ENCODE data around the gene ARPIN.

The ARPIN gene

DNA sequence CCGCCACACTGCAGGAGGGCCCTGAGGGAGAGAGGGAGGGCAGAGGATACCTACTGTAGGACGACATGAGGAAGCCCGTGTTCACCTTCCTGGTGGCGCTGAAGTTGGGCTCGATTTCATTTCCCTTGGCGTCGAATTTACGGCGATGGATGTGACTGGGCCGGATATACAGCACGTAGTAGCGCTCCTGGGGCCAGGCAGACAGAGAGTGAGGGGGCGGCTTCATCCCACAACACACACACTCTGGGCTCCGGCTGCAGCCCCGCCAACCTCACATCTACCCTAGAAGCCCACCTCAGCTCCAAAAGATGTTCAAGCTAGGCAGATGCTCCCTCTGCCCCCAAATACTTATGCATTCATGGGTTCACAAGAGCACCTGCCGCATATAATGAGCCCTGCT is 4.5 kb downstream of the ARPIN start:
- H3K4me3 ChIP-seq (replicated peaks; ENCODE audit: low read depth, low read length), result no peak overlapping the region
- no peak for DNase-seq (ENCODE audit: low read depth)
- TF ChIP-seq, protein P1, sequence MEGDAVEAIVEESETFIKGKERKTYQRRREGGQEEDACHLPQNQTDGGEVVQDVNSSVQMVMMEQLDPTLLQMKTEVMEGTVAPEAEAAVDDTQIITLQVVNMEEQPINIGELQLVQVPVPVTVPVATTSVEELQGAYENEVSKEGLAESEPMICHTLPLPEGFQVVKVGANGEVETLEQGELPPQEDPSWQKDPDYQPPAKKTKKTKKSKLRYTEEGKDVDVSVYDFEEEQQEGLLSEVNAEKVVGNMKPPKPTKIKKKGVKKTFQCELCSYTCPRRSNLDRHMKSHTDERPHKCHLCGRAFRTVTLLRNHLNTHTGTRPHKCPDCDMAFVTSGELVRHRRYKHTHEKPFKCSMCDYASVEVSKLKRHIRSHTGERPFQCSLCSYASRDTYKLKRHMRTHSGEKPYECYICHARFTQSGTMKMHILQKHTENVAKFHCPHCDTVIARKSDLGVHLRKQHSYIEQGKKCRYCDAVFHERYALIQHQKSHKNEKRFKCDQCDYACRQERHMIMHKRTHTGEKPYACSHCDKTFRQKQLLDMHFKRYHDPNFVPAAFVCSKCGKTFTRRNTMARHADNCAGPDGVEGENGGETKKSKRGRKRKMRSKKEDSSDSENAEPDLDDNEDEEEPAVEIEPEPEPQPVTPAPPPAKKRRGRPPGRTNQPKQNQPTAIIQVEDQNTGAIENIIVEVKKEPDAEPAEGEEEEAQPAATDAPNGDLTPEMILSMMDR (IDR thresholded peaks at IDR 0.05; ENCODE audit: low read length, missing control alignments), result no peak

DNA sequence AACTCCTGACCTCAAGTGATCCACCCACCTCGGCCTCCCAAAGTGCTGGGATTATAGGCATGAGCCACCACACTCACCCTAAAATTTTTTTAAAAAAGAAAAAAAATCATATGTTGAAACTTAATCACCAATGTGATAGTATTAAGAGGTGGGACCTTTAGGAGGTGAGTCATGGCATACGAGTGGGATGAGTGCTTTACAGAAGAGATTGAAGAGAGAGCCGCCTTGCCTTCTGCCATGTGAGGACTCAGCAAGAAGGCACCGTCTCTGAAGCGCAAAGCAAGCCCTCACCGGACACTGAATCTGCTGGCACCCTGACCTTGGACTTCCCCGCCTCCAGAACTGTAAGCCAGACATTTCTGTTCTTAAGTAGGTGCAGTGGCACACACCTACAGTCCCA is 5.5 kb downstream of the ARPIN start:
- no peak for DNase-seq (ENCODE audit: low read depth)
- TF ChIP-seq, protein P1 (IDR thresholded peaks at IDR 0.05; ENCODE audit: low read length, missing control alignments), result no peak

DNA sequence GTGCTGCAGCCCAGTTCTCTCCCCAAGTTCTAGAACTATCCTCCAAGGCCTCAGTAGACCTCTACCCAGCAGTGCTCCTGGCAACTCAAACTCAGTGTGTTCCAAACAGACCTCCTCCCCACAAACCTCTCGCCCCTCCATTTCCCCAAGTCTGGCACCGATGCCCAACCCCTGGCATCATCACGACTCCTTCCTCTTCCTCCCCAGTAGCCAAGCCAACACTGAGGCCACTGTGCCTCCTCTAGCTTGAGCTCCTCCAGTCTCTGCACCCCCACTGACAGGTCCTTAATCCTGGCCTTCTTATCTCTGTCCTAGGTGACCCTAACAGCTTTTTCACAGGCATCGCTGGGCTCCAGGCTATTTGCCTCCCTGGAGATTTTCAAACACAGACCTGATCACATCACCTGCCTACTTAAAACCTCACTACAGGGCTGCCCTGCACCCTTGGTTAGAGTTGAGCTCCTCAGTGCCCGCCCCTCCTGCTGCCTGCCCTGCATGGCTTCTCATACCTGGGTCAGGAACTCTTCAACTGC is 6.8 kb downstream of the ARPIN start:
- H3K4me3 ChIP-seq (replicated peaks; ENCODE audit: low read depth, low read length), result no peak overlapping the region
- TF ChIP-seq, protein P1 (IDR thresholded peaks at IDR 0.05; ENCODE audit: low read length, missing control alignments), result no peak

More for the DNA sequence above, 5.5 kb downstream of the ARPIN start:
- no peak overlapping the region for H3K4me3 ChIP-seq (replicated peaks; ENCODE audit: low read depth, low read length)

DNA sequence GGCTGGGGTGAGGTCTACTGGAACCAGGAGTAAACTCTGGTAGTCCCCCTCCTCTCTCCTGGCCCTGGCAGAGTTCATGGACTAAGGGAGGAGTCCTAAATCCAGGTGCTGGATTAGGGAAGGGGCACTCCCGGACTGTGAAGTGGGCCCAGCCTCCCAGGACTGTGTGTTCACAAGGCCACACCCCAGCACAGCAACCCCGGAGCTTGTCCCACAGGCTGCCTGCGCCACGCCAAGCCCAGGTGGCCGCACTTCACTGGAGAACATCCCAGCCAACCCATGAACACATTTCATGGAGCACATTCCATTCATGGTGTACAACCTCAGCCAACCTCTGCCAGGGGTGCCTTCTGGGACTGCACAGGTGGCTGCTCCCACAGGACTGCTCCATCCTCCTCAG is 8.2 kb downstream of the ARPIN start:
- no peak for DNase-seq (ENCODE audit: low read depth)
- H3K4me3 ChIP-seq (replicated peaks; ENCODE audit: low read depth, low read length), result no peak overlapping the region
- TF ChIP-seq, protein P1 (IDR thresholded peaks at IDR 0.05; ENCODE audit: low read length, missing control alignments), result no peak

More for the DNA sequence above, 6.8 kb downstream of the ARPIN start:
- DNase-seq (ENCODE audit: low read depth), result no peak

DNA sequence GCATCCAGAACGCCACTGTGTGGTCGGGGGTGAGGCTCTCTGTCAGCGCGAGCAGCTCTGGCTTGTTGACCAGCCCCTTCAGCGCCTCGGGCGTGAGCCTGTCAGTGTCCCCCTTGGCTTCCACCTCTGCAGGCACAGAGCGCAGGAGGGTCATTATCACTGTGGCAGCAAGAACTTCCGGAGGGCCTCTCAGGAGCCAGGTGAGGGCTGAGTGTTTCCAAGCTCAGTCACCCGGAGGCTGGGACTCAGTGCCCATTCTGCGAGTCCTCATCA is 9.0 kb downstream of the ARPIN start:
- no peak overlapping the region for H3K4me3 ChIP-seq (replicated peaks; ENCODE audit: low read depth, low read length)
- DNase-seq (ENCODE audit: low read depth), result no peak
- TF ChIP-seq, protein P1 (IDR thresholded peaks at IDR 0.05; ENCODE audit: low read length, missing control alignments), result no peak

DNA sequence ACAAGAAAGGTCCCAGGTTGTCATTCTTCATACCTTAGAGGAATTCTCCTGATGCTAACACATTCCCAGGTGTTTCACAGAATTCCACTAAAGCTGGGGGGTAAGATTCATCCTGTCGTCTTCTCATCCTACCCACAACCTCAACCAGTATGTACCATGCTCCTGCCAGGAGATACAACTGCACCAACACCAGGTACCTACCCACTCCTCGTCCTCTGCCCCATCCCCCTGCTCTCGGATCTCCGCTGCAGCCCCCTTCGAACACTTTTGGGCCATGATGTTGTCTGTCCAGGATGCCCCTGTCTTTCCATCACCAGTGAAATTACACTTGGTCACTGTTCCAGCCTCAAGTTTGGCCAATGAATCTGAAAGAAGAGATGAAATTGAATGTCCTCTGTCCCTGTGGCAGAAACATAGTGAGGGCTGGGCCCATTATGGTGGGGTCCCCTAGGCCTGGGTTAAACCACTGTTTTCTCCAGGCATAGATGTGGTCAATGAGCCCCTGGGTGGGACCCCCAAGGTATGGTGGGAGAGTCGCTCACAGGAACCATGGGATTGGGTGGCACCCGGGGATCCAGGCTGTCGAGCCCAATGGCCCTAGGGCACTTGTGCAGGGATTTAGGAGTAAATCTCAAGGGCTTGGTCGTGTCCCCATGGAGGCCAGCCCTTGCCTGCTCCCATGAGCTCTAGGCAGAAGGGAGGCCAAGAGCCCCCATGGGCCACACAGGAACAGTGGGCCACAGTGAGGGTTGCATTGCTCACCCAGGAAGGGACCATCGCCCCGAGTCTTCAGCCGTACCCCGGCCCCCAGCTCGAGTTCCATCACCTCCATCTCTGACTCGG is 9.5 kb downstream of the ARPIN start:
- no peak overlapping the region for H3K4me3 ChIP-seq (replicated peaks; ENCODE audit: low read depth, low read length)
- no peak for DNase-seq (ENCODE audit: low read depth)
- TF ChIP-seq, protein P1 (IDR thresholded peaks at IDR 0.05; ENCODE audit: low read length, missing control alignments), result no peak

DNA sequence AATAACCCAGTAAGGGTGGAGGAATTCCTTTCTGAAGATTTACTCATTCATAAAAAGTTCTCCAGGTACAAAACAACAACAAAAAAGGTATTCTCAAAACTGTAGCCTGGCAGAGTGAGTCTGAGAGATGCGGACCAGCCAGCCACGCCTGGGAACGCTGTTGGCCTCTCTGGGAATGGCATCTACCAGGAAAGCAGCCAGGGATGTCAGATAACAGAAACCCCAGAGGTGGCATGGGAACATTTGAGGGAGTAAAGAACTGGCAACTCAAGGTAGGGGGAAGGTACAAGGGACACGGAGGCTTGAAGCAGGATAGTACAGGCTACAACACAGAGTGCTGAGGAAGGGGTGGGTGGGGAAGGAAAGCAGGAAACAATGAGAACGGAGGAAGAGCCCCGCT is 11.9 kb downstream of the ARPIN start:
- TF ChIP-seq, protein P1 (IDR thresholded peaks at IDR 0.05; ENCODE audit: low read length, missing control alignments), result no peak
- no peak for DNase-seq (ENCODE audit: low read depth)
- H3K4me3 ChIP-seq (replicated peaks; ENCODE audit: low read depth, low read length), result no peak overlapping the region

All from fibroblast of pulmonary artery (primary cell).